HG02759 (cell line): ENCODE data around the gene LDLRAD2.
A peak's percentile ranks its signal among the peaks of the same experiment; 100 is the strongest.
"Not testable (repeated sequence)": the region's sequence is repeated elsewhere in the genome, so short reads cannot be mapped to it uniquely, and the experiment has no call there.

Experiments
- ATAC-seq: cut with Tn5 transposase; IDR thresholded peaks from one replicate; pipeline ENCODE4 v1.9.1; 2021; ENCODE audit warnings: mild to moderate bottlenecking, moderate library complexity; ENCODE audit not compliant: unreplicated experiment

LDLRAD2 gene

GRCh38 chr1:21811875-21812305 is at the start of gene LDLRAD2:
LDLRAD2 (plus strand) TSS chr1:21812265; CDS start chr1:21812452, 187 bp downstream.
- no peak for ATAC-seq

DNA sequence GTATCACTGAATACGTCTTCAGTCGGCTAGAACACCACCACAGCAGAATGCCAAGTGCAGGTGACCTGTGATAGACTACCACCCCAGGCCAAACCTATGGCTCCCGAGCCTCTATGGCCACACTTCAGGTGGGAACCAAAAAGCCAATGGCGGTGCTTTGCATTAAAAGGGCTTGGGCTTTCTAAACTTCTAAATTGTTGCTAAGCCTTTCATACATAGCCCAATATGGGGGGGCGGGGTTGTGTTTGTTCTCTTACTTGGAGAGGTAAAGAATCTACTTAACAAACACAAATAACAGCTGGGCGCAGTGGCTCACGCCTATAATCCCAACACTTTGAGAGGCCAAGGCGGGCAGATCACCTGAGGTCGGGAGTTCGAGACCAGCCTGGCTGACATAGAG is 48.8 kb upstream of the LDLRAD2 start:
- ATAC-seq, result no peak

DNA sequence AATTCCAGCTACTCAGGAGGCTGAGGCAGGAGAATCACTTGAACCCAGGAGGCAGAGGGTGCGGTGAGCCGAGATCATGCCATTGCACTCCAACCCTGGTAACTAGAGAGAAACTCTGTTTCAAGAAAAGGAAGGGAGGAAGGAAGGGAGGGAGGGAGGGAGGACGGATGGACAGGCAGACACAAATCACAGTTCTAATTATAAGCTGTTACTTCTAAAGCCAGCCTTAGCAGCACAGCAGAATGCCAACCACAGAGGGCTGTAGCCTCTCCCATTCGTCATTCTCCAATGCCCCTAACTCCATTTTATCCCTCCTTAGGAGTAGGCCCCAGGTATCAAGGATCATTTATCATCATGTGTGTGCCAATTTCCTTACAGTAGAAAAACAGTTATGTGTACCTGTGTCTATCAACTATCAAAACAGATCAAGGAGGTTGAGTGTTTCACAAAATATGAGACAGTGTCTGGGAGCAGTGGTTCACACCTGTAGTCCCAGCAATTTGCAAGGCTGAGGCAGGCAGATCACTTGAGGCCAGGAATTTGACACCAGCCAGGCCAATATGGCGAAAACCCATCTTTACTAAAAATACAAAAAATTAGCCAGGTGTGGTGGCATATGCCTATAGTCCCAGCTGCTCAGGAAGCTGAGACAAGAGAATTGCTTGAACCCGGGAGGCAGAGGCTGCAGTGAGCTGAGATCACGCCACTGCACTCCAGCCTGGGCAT is 48.2 kb upstream of the LDLRAD2 start:
- ATAC-seq, result no peak

GRCh38 chr1:21764615-21765423 is 47.2 kb upstream of the LDLRAD2 start:
- ATAC-seq, result no peak

DNA sequence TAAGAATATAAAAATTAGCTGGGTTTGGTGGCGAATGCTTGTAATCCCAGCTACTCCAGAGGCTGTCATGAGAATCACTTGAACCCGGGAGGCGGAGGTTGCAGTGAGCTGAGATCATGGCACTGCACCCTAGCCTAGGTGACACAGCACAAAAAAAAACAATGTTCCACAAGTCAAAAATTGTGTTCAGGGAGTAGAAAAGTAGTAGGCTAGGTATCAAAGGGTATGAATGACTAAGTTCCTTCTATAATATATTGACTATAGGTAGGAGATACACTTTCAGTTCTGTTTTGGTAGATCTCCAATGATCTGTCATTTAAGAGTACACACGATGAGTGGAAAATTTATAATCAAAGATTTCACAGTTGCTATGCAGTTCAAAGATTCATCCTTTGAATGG is 45.9 kb upstream of the LDLRAD2 start:
- no peak for ATAC-seq

GRCh38 chr1:21767106-21767505 is 45.0 kb upstream of the LDLRAD2 start:
- ATAC-seq, result not testable (repeated sequence)

GRCh38 chr1:21770201-21770600 is 41.9 kb upstream of the LDLRAD2 start:
- ATAC-seq, result no peak

DNA sequence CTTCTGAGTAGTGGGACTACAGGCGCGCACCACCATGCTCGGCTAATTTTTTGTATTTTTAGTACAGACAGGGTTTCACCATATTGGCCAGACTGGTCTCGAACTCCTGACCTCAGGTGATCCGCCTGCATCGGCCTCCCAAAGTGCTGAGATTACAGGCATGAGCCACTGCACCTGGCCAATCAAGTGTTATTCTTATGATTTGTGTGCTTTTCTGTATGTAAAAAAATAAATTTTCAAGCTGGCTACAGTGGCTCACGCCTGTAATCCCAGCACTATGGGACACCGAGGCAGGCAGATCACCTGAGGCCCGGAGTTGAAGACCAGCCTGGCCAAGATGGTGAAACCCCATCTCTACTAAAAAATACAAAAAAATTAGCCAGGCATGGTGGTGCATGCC is 41.5 kb upstream of the LDLRAD2 start:
- not testable (repeated sequence) for ATAC-seq

DNA sequence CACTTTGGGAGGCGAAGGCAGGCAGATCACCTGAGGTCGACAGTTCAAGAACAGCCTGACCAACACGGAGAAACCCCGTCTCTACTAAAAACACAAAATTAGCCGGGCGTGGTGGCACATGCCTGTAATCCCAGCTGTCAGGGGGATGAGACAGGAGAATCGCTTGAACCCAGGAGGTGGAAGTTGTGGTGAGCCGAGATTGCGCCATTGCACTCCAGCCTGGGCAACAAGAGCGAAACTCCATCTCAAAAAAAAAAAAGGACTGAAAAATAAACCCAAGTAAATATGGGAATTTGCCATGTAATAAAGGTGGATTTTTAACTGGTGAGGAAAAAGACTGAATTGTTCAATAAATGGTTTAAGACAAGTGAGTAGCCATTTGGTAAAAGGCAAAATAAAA is 40.4 kb upstream of the LDLRAD2 start:
- ATAC-seq, result not testable (repeated sequence)

DNA sequence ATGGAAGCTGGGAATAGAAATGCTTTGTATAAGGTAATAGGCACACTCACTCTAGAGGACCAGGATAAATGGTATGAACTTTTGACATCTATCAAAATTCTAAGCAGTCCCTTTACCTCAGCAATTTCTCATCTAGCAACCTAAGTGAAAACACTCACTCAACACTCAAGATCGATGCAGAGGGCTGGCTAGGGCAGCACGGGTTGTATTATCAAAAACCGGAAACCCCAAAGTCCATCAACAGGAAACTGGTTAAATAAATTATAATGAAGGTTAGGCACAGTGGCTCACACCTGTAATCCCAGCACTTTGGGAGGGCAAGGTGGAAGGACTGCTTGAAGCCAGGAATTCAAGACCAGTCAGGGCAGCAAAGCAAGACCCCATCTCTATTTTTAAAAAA is 38.5 kb upstream of the LDLRAD2 start:
- ATAC-seq, result no peak

DNA sequence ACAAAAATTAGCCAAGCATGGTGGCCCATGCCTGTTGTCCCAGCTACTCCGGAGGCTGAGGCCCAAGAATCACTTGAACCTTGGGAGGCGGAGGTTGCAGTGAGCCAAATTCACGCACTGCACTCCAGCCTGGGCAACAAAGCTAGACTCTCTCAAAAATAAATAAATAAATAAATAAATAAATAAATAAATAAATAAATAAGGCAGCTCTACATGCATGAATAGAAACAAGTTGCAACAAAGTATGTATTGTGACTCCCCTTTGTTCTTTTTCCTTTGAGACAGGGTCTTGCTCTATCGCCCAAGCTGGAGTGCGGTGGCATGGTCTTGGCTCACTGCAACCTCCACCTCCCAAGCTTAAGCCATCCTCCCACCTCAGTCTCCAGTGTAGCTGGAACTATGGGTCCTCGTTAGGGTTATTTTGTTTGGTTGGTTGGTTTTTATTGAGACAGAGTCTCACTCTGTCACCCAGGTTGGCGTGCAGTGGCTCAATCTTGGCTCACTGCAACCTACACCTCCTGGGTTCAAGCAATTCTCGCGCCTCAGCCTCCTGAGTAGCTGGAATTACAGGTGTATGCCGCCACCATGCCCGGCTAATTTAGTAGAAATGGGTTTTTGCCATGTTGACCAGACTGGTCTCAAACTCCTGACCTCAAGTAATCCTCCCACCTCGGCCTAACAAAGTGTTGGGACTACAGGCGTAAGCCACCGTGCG is 37.1 kb upstream of the LDLRAD2 start:
- no peak for ATAC-seq

GRCh38 chr1:21775550-21775914 is 36.5 kb upstream of the LDLRAD2 start:
- ATAC-seq, result no peak

DNA sequence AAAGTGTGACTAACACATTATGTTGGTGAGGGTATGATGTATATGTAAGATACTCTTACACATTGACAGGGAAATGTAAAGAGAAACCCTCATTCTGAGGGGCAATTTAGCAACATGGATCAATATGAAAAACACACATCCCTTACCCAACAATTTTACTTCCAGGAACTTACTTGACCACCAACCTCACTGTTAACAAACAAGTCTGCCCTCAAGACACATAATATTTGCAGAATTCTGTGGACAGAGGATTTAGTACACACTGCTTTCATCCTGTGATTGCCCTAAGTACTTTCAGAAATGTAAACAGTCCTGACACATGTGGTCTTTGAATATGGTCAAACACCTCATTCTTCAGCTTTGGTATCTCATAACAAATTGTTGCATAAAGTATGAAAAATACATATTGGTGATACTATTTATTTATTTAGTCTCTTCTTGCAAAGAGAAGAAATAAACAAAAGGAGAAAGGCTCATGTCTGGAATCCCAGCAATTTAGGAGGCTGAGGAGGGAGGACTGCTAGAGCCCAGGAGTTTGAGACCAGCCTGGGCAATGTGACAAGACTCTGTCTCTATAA is 36.0 kb upstream of the LDLRAD2 start:
- ATAC-seq, result no peak

GRCh38 chr1:21776925-21777324 is 35.1 kb upstream of the LDLRAD2 start:
- ATAC-seq, result not testable (repeated sequence)

DNA sequence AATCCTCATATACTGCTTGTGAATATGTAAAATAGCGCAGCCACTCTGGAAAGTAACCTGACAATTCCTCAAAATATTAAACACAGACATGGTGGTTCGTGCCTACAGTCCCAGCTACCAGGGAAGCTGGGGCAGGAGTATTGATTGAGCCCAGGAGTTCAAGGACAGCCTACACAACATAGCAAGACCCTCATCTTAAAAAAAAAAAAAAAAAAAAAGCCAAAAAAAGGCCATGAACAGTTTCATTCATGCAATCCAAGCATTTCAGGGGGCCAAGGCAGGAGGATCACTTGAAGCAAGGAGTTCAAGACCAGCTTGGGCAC is 33.7 kb upstream of the LDLRAD2 start:
- no peak for ATAC-seq

- peak; percentile 29 for ATAC-seq
Measured at GRCh38 chr1:21779613-21780521, 32.2 kb upstream of the LDLRAD2 start.

- no peak for ATAC-seq
Measured at GRCh38 chr1:21781815-21782348, 30.2 kb upstream of the LDLRAD2 start.

DNA sequence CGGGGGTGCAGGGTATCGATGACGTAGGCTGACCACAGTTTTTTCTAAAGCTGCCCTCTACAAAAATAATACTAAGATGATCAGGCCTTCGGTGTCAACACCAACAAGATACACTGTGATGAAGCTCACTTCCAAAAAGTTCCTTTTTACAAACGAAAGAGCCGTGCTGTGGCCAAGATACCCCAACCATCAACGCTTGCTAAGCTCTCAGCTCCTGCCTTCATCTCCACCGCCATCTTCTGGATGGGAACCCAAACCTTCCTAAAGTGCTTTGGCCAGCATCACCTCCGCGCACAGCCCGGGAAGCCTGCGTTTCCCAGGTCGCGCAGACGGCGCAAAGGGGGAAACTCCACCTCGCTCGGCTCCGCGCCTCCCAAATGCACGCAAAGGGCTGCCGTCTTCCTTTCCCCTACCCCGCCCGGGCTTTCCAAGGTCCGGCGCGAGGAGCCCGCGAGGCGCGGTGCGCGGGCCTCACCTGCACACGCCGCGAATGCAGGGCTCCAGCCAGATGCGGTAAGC is 29.7 kb upstream of the LDLRAD2 start:
- peak; percentile 24 for ATAC-seq

DNA sequence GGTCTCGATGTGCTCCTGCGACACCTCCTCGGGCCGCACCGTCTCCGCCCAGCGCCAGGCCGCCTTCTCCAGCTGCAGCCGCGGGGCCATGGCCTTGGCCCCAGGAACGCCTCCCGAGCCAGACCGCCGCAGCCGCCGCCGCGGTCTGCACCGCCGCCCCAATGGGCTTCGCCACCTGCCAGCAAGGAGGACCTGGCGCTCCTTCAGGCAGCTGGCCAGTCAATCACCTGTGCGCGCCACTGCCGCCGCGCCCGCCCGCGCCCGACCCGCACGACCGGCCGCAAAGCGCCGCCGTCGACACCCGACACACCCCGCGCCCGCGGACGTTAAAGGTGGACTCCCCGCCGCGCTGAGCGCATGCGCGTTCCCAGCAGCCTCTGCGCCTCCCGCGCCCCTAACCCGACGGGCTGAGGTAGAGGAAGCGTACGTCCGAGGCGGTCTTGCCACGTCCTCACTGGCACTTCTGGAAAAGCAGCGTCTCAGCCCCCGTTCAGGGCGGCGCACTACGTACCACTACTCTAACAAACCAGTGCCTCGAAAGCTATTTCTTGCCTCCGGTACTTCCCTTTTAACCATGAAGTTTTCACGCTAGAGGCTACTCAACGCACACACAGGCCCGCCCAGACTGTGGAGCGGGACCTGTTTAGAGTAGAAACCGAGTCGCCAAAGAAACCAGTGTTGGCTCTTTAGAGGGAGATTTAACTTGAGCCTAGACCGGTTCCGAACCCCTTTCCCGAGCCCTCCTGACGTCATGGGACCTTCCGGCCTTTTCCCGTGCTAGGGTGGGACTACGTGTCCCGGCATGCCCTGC is 29.0 kb upstream of the LDLRAD2 start, which contains the start of gene USP48:
Gene USP48 (minus strand): TSS at position 282 of the 811 bp plus-strand sequence. CDS start 192 bp downstream, at position 90.
- ATAC-seq, result peak; percentile 81
